HEK293 (cell line): ENCODE data around the gene MYH6.

ENCODE experiments used
- CTCF ChIA-PET: fragments of 350-600 bp; formaldehyde crosslinking; extraction: SDS; loops from one replicate; lab custom pipeline; 2021; ENCODE audit warnings: antibody characterized with exemption; lab: Yijun Ruan, JAX
- POLR2A ChIA-PET: fragments of 300-600 bp; formaldehyde crosslinking; extraction: SDS; loops from one replicate; lab custom pipeline; 2020; ENCODE audit warnings: antibody characterized with exemption, inconsistent platforms; lab: Yijun Ruan, JAX
- H3K27ac ChIP-seq: fragments of 200-500 bp; sonication (Bioruptor generic); 2 replicates; pipeline ENCODE4 v1.5.1; 2014; ENCODE audit warnings: low read depth, low read length, control low read depth, inconsistent platforms; ENCODE audit errors: extremely low read depth
- H3K36me3 ChIP-seq, 2 experiments: fragments of 200-500 bp in 1 of 2; sonication (Bioruptor generic) in 1 of 2; 1 replicate in 1 of 2; 2 replicates in 1 of 2; pipeline ENCODE4 v1.5.1; 2014 to 2017; ENCODE audit warnings: inconsistent platforms in 2 of 2, low read length in 2 of 2; ENCODE audit not compliant: control insufficient read depth in 2 of 2, insufficient read depth in 1 of 2
- H3K4me1 ChIP-seq: fragments of 200-500 bp; sonication (Bioruptor generic); 2 replicates; pipeline ENCODE4 v1.5.1; 2014; ENCODE audit warnings: mild to moderate bottlenecking, low read length, inconsistent platforms; ENCODE audit not compliant: control insufficient read depth, insufficient read depth
- H3K4me3 ChIP-seq: 2 replicates; pipeline ENCODE4 v1.5.1; 2011; ENCODE audit warnings: low read depth, mild to moderate bottlenecking, control low read depth, low read length, moderate library complexity
- H3K9me3 ChIP-seq: fragments of 200-500 bp; sonication (Bioruptor generic); 2 replicates; pipeline ENCODE4 v1.5.1; 2014; ENCODE audit warnings: low read depth, low read length, inconsistent platforms; ENCODE audit not compliant: control insufficient read depth, insufficient read depth
- INSM2 ChIP-seq: fragments of 450-650 bp; formaldehyde crosslinking; IDR thresholded peaks from 2 replicates; pipeline ENCODE4 v1.5.1; 2016; ENCODE audit warnings: missing biosample characterization, missing genetic modification characterization
- KLF8 ChIP-seq: fragments of 450-650 bp; formaldehyde crosslinking; IDR thresholded peaks from 2 replicates; pipeline ENCODE4 v1.5.1; 2016; ENCODE audit warnings: missing biosample characterization, missing genetic modification characterization
- KLF9 ChIP-seq: fragments of 450-650 bp; formaldehyde crosslinking; IDR thresholded peaks from 2 replicates; pipeline ENCODE4 v1.5.1; 2016; ENCODE audit warnings: missing biosample characterization, missing genetic modification characterization, low read depth
- SP3 ChIP-seq: fragments of 450-650 bp; formaldehyde crosslinking; IDR thresholded peaks from 2 replicates; pipeline ENCODE4 v1.5.1; 2016; ENCODE audit warnings: missing biosample characterization, missing genetic modification characterization
- WT1 ChIP-seq: fragments of 450-650 bp; formaldehyde crosslinking; IDR thresholded peaks from 2 replicates; pipeline ENCODE4 v1.5.1; 2016; ENCODE audit warnings: missing biosample characterization, missing genetic modification characterization
- ZBTB21 ChIP-seq: fragments of 450-650 bp; formaldehyde crosslinking; IDR thresholded peaks from 2 replicates; pipeline ENCODE4 v1.5.1; 2017; ENCODE audit warnings: missing biosample characterization, missing genetic modification characterization
- ZBTB49 ChIP-seq: fragments of 450-650 bp; formaldehyde crosslinking; IDR thresholded peaks from 2 replicates; pipeline ENCODE4 v1.5.1; 2016; ENCODE audit warnings: missing biosample characterization, missing genetic modification characterization, low read depth
- ZBTB6 ChIP-seq: fragments of 450-650 bp; formaldehyde crosslinking; IDR thresholded peaks from 2 replicates; pipeline ENCODE4 v1.5.1; 2017; ENCODE audit warnings: missing biosample characterization, missing genetic modification characterization
- ZFHX2 ChIP-seq: fragments of 450-650 bp; formaldehyde crosslinking; conservative IDR thresholded peaks from 2 replicates; pipeline ENCODE4 v1.5.1; 2016; ENCODE audit warnings: missing biosample characterization, missing genetic modification characterization
- ZNF239 ChIP-seq: fragments of 450-650 bp; formaldehyde crosslinking; IDR thresholded peaks from 2 replicates; pipeline ENCODE4 v1.5.1; 2016; ENCODE audit warnings: missing biosample characterization, missing genetic modification characterization
- ZNF292 ChIP-seq: fragments of 450-650 bp; formaldehyde crosslinking; IDR thresholded peaks from 2 replicates; pipeline ENCODE4 v1.5.1; 2016; ENCODE audit warnings: low read depth, missing biosample characterization, missing genetic modification characterization, borderline replicate concordance
- ZNF518A ChIP-seq: fragments of 450-650 bp; formaldehyde crosslinking; conservative IDR thresholded peaks from 2 replicates; pipeline ENCODE4 v1.5.1; 2016; ENCODE audit warnings: low read depth, missing biosample characterization, missing genetic modification characterization
- ZNF830 ChIP-seq: fragments of 450-650 bp; IDR thresholded peaks from 2 replicates; pipeline ENCODE4 v1.5.0; 2018; ENCODE audit warnings: missing biosample characterization, missing genetic modification characterization, low read depth, mild to moderate bottlenecking, moderate library complexity
- ZSCAN23 ChIP-seq: fragments of 450-650 bp; formaldehyde crosslinking; IDR thresholded peaks from 2 replicates; pipeline ENCODE4 v1.5.1; 2016; ENCODE audit warnings: missing biosample characterization, missing genetic modification characterization

Gene MYH6

GRCh38 chr14:23411563-23412525 is 3.8 kb upstream of the MYH6 start:
- no peak overlapping the region for H3K4me3 ChIP-seq
- POLR2A ChIA-PET, result no interaction called here
- no peaks in the 10 kb centered on the region for H3K4me1 ChIP-seq
- TF ChIP-seq ZNF239 (tag by site-specific recombination) (no peak), ZSCAN23 (no peak), KLF9 (no peak), SP3 (no peak), ZBTB6 (tag by site-specific recombination) (no peak), ZNF292 (no peak), ZNF518A (tag by site-specific recombination) (no peak), WT1 (tag by site-specific recombination) (no peak), KLF8 (tag by site-specific recombination) (no peak), ZBTB21 (tag by site-specific recombination) (no peak), ZNF830 (tag by site-specific recombination) (no peak), ZBTB49 (tag by site-specific recombination) (no peak), ZFHX2 (tag by site-specific recombination) (no peak), INSM2 (tag by site-specific recombination) (no peak)
- no peaks in the 10 kb centered on the region for H3K9me3 ChIP-seq
- H3K27ac ChIP-seq, result no peak overlapping the region
- no peaks in the 10 kb centered on the region for H3K36me3 ChIP-seq
- CTCF ChIA-PET, result interaction anchor here (0.6 kb wide), 1 partner anchor 67 kb away, joined by 3 read pairs; no protein-coding TSS in a partner anchor
